Vagina (tissue), 2 donors: Measurements from ENCODE around the gene TLE7. TPM values are rescaled to one million over a fixed set of nuclear protein-coding genes. Genes with fewer than 3 reads are reported as not detected.

ENCODE experiments used
- DNase-seq, 2 donors: peaks; one replicate each; pipeline ENCODE4 v3.0.0-alpha.2; 2017; ENCODE audit errors: extremely low spot score in 2 of 2
- H3K27ac ChIP-seq: fragments of 200-600 bp; sonication (generic); one replicate; pipeline ENCODE4 v1.5.1; 2019
- H3K27me3 ChIP-seq: fragments of 200-600 bp; sonication (generic); one replicate; pipeline ENCODE4 v1.5.1; 2019
- H3K36me3 ChIP-seq, 2 donors: fragments of 200-600 bp; sonication (generic); one replicate each; pipeline ENCODE4 v1.5.1; 2017 to 2019
- H3K4me1 ChIP-seq: fragments of 200-600 bp; sonication (generic); one replicate; pipeline ENCODE4 v1.5.1; 2019
- H3K4me3 ChIP-seq, 2 donors: fragments of 200-600 bp; sonication (generic); 1 replicate in 1 of 2; 2 replicates in 1 of 2; pipeline ENCODE4 v1.5.1; 2016 to 2019
- H3K9me3 ChIP-seq: fragments of 200-600 bp; sonication (generic); one replicate; pipeline ENCODE4 v1.5.1; 2019
- POLR2A ChIP-seq, 2 donors: fragments of 450-650 bp; IDR thresholded peaks; one replicate each; pipeline ENCODE4 v1.6.1; 2017; ENCODE audit warnings: antibody characterized with exemption in 2 of 2, mild to moderate bottlenecking in 2 of 2, moderate library complexity in 2 of 2
- POLR2AphosphoS5 ChIP-seq, 2 donors: sonication (generic); formaldehyde crosslinking; IDR thresholded peaks; one replicate each; pipeline ENCODE4 v1.9.0; 2017; ENCODE audit warnings: antibody characterized with exemption in 2 of 2, mild to moderate bottlenecking in 2 of 2, low read depth in 1 of 2; ENCODE audit not compliant: insufficient read depth in 1 of 2
- intact Hi-C: fragments of 100-400 bp; cut with DNase I; formaldehyde crosslinking; loops from one replicate; pipeline ENCODE4 v1.15.1; 2023
- total RNA-seq: library from RNA; depleted of rRNA; stranded (reverse); fragments of >200 nt; gene quantifications from one replicate; pipeline ENCODE4 v1.2.3, GENCODE V29; 2016
- TF ChIP-seq, protein P1 (sequence below), 3 experiments: fragments of 450-650 bp in 2 of 3; fragments of 200-600 bp in 1 of 3; sonication (generic) in 1 of 3; IDR thresholded peaks; one replicate each; pipeline ENCODE4 v1.5.1; 2017 to 2019; ENCODE audit warnings: antibody characterized with exemption in 3 of 3, mild to moderate bottlenecking in 2 of 3, moderate library complexity in 2 of 3

Gene TLE7
- total RNA-seq, result not detected

DNA sequence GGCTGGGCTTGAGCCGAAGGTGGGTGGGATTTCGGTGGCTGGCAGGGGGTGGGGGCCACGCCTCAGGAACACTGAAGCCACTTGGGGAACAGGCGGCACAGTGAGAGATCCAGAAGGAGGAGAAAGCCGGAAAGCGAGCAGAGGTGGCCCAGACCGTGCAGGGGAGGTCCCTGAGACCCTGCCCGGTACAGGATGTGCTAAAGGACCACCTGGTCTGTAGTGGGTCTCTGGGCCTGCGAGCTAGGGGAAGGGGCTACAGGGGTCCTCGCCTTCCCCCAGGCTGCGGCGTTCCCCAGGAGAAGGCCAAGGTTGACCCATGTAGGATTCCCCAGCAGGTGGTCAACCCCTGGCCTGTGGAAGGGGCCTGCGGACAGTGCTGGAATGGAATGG, at the start of gene TLE7:
TSS of gene TLE7 (minus strand) at position 4 of the 390 bp plus-strand sequence. CDS start 8,730 bp downstream, outside the sequence.
- no peak for DNase-seq
- Histone ChIP-seq H3K27ac (no peak within 1 kb of the TSS), H3K9me3 (peaks cover 26% of the 10 kb centered on the region), H3K36me3 (no peaks in the 10 kb centered on the region), H3K4me1 (no peaks in the 10 kb centered on the region), H3K4me3 (no peak within 1 kb of the TSS), H3K27me3 (no peaks in the 10 kb centered on the region)
- intact Hi-C loops, result no loop called here
- TF ChIP-seq, protein P1, sequence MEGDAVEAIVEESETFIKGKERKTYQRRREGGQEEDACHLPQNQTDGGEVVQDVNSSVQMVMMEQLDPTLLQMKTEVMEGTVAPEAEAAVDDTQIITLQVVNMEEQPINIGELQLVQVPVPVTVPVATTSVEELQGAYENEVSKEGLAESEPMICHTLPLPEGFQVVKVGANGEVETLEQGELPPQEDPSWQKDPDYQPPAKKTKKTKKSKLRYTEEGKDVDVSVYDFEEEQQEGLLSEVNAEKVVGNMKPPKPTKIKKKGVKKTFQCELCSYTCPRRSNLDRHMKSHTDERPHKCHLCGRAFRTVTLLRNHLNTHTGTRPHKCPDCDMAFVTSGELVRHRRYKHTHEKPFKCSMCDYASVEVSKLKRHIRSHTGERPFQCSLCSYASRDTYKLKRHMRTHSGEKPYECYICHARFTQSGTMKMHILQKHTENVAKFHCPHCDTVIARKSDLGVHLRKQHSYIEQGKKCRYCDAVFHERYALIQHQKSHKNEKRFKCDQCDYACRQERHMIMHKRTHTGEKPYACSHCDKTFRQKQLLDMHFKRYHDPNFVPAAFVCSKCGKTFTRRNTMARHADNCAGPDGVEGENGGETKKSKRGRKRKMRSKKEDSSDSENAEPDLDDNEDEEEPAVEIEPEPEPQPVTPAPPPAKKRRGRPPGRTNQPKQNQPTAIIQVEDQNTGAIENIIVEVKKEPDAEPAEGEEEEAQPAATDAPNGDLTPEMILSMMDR (IDR thresholded peaks at IDR 0.05), result no peak
- TF ChIP-seq POLR2AphosphoS5 (IDR thresholded peaks at IDR 0.05; ENCODE audit: insufficient read depth in 1 of 2, low read depth in 1 of 2) (no peak), POLR2A (IDR thresholded peaks at IDR 0.05) (no peak)

- no peak for DNase-seq
- no peak for TF ChIP-seq POLR2A (IDR thresholded peaks at IDR 0.05)
- intact Hi-C loops, result no loop called here
- Histone ChIP-seq H3K9me3 (no peaks in the 10 kb centered on the region), H3K27me3 (no peaks in the 10 kb centered on the region), H3K27ac (no peak overlapping the region), H3K36me3 (no peaks in the 10 kb centered on the region), H3K4me3 (no peak overlapping the region), H3K4me1 (no peaks in the 10 kb centered on the region)
Observed at GRCh38 chr16:71491054-71491453, 49.2 kb upstream of the TLE7 start.

DNA sequence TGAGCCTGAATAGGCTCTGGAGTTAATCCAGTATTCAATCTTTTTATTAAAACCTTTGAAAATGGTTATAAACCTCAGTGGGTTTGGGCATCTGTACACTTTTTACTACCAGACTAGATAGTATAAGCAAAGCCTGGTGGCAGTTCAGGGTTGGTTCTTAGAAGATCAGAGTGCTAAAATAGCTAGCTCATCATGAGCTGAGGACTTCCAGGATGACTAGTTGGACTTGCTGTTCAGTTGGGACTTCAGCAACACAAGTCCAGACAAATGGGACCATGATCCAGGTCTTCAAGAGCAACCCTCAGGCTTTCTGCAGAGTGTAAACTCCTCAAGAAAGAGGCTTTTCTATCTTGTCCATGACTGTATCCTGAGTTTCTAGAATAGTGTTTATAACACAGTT, 48.5 kb upstream of the TLE7 start:
- TF ChIP-seq, protein P1 (IDR thresholded peaks at IDR 0.05), result no peak
- TF ChIP-seq POLR2A (IDR thresholded peaks at IDR 0.05) (no peak), POLR2AphosphoS5 (IDR thresholded peaks at IDR 0.05; ENCODE audit: insufficient read depth in 1 of 2, low read depth in 1 of 2) (no peak)
- Histone ChIP-seq H3K36me3 (no peaks in the 10 kb centered on the region), H3K9me3 (no peaks in the 10 kb centered on the region), H3K27ac (no peak overlapping the region), H3K27me3 (no peaks in the 10 kb centered on the region), H3K4me1 (no peaks in the 10 kb centered on the region), H3K4me3 (no peak overlapping the region)
- intact Hi-C loops, result no loop called here
- no peak for DNase-seq

GRCh38 chr16:71489122-71489521, 47.3 kb upstream of the TLE7 start, which contains the start of gene ZNF19:
ZNF19 (minus strand) TSS chr16:71489324; CDS start chr16:71482114, 7,210 bp downstream.
- Histone ChIP-seq H3K27me3 (no peaks in the 10 kb centered on the region), H3K9me3 (no peaks in the 10 kb centered on the region), H3K27ac (no peak within 1 kb of the TSS), H3K4me1 (peaks cover 5% of the 10 kb centered on the region), H3K4me3 (no peak within 1 kb of the TSS), H3K36me3 (no peaks in the 10 kb centered on the region)
- DNase-seq, result no peak
- intact Hi-C loops, result no loop called here
- TF ChIP-seq POLR2AphosphoS5 (IDR thresholded peaks at IDR 0.05; ENCODE audit: insufficient read depth in 1 of 2, low read depth in 1 of 2), result no peak
- TF ChIP-seq POLR2A (IDR thresholded peaks at IDR 0.05), result no peak
- TF ChIP-seq, protein P1 (IDR thresholded peaks at IDR 0.05), result no peak

DNA sequence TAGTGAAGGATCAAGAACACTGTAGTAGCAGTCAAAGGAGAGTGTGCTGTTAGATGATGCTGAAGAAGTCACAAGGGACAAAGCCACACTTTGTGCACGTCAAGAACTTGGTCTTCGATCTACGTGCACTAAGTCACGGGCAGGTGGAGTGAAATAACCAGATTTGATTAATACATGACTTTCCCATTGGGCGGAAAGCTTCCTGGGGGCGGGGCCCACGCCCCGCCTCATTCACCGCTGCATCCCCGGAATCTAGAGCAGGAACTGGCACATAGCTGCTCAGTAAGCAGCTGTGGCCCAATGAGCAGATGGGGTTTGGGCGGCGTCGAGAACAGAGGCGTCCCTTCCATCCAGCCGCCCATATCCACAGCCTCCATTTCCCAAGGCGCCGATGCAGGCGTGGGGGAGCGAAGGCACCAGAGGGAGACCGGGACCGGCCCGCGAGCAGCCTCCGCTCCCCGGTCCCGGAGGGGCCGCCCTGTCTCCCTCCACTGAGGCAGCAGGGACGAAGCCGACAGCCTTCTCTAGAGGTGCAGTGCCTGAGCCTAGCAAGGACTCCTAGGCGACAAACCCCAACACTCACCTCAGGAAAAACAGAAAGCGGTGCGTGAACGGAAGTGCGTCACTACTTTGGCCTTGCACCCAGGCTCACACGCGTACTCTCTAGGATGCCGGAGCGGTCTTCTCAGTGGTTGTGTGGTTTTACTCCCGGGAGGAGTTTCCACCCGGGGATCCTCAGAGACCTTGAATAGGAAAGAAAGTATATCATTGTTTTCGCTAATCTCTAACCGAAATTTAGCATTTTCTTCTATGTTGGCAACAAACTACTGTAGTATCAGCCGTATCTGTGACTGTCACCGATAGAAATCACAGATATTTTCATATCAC, 42.4 kb upstream of the TLE7 start:
- Histone ChIP-seq H3K4me3 (peak overlapping the region; percentile 65 to 97), H3K9me3 (no peaks in the 10 kb centered on the region), H3K36me3 (no peaks in the 10 kb centered on the region), H3K4me1 (peaks cover 5% of the 10 kb centered on the region), H3K27me3 (no peaks in the 10 kb centered on the region), H3K27ac (peak overlapping the region; percentile 84)
- DNase-seq, result peak in 1 of 2 donors; percentile 93
- TF ChIP-seq, protein P1 (IDR thresholded peaks at IDR 0.05), result no peak
- TF ChIP-seq POLR2AphosphoS5 (IDR thresholded peaks at IDR 0.05; ENCODE audit: insufficient read depth in 1 of 2, low read depth in 1 of 2) (peak; percentile 90 to 94), POLR2A (IDR thresholded peaks at IDR 0.05) (peak in 1 of 2 donors; percentile 24)
- intact Hi-C loops, result no loop called here
